ENCODE results near the gene GKAP1. TPM values are rescaled to one million over a fixed set of nuclear protein-coding genes. Genes with fewer than 3 reads are reported as not detected.

Gene GKAP1
- total RNA-seq, 1 donor from 2014 or later: 22.9 TPM

GRCh38 chr9:83800236-83801033, 17.1 kb downstream of the GKAP1 start:
- H3K27ac Mint-ChIP-seq: no peak overlapping the region
- no peak overlapping the region for H3K4me3 Mint-ChIP-seq (ENCODE audit: low read depth)
- H3K27me3 Mint-ChIP-seq: no peaks in the 10 kb centered on the region
- no peak for DNase-seq (ENCODE audit: low spot score, unreplicated experiment)
- TF ChIP-seq CTCF (IDR thresholded peaks at IDR 0.05; ENCODE audit: unreplicated experiment): no peak
- no peaks in the 10 kb centered on the region for H3K9me3 Mint-ChIP-seq (ENCODE audit: low read depth)
- H3K4me1 Mint-ChIP-seq (ENCODE audit: low read depth): no peaks in the 10 kb centered on the region
- H3K36me3 Mint-ChIP-seq (ENCODE audit: insufficient read depth): peaks cover 21% of the 10 kb centered on the region

GRCh38 chr9:83794051-83794450, 23.5 kb downstream of the GKAP1 start:
- Mint-ChIP-seq H3K4me3 (ENCODE audit: low read depth) (no peak overlapping the region), H3K27me3 (no peaks in the 10 kb centered on the region), H3K27ac (no peak overlapping the region), H3K4me1 (ENCODE audit: low read depth) (no peaks in the 10 kb centered on the region), H3K9me3 (ENCODE audit: low read depth) (no peaks in the 10 kb centered on the region), H3K36me3 (ENCODE audit: insufficient read depth) (peaks cover 6% of the 10 kb centered on the region)
- no peak for DNase-seq (ENCODE audit: low spot score, unreplicated experiment)
- TF ChIP-seq CTCF (IDR thresholded peaks at IDR 0.05; ENCODE audit: unreplicated experiment): no peak

- no peak for TF ChIP-seq CTCF (IDR thresholded peaks at IDR 0.05; ENCODE audit: unreplicated experiment)
- no peak for DNase-seq (ENCODE audit: low spot score, unreplicated experiment)
- peaks cover 4% of the 10 kb centered on the region for H3K36me3 Mint-ChIP-seq (ENCODE audit: insufficient read depth)
- no peaks in the 10 kb centered on the region for H3K9me3 Mint-ChIP-seq (ENCODE audit: low read depth)
- H3K4me3 Mint-ChIP-seq (ENCODE audit: low read depth): no peak overlapping the region
- H3K27me3 Mint-ChIP-seq: no peaks in the 10 kb centered on the region
- H3K4me1 Mint-ChIP-seq (ENCODE audit: low read depth): no peaks in the 10 kb centered on the region
- no peak overlapping the region for H3K27ac Mint-ChIP-seq
These were observed 24.8 kb downstream of the GKAP1 start for GRCh38 chr9:83792746-83793145.

GRCh38 chr9:83778164-83778563, 39.4 kb downstream of the GKAP1 start:
- TF ChIP-seq CTCF (IDR thresholded peaks at IDR 0.05; ENCODE audit: unreplicated experiment): no peak
- Mint-ChIP-seq H3K27ac (no peak overlapping the region), H3K27me3 (no peaks in the 10 kb centered on the region), H3K4me1 (ENCODE audit: low read depth) (no peaks in the 10 kb centered on the region), H3K4me3 (ENCODE audit: low read depth) (no peak overlapping the region), H3K36me3 (ENCODE audit: insufficient read depth) (peaks cover 10% of the 10 kb centered on the region), H3K9me3 (ENCODE audit: low read depth) (no peaks in the 10 kb centered on the region)
- no peak for DNase-seq (ENCODE audit: low spot score, unreplicated experiment)

GRCh38 chr9:83775932-83776331, 41.6 kb downstream of the GKAP1 start:
- no peaks in the 10 kb centered on the region for H3K27me3 Mint-ChIP-seq
- H3K9me3 Mint-ChIP-seq (ENCODE audit: low read depth): no peaks in the 10 kb centered on the region
- H3K27ac Mint-ChIP-seq: no peak overlapping the region
- DNase-seq (ENCODE audit: low spot score, unreplicated experiment): no peak
- peaks cover 10% of the 10 kb centered on the region for H3K36me3 Mint-ChIP-seq (ENCODE audit: insufficient read depth)
- no peaks in the 10 kb centered on the region for H3K4me1 Mint-ChIP-seq (ENCODE audit: low read depth)
- no peak overlapping the region for H3K4me3 Mint-ChIP-seq (ENCODE audit: low read depth)
- no peak for TF ChIP-seq CTCF (IDR thresholded peaks at IDR 0.05; ENCODE audit: unreplicated experiment)
